Activated T-cell treated with anti-CD3 and anti-CD28 coated beads, Interleukin-2, amount 50 U/mL, for 4 hours (primary cell): ENCODE measurements around the gene AQP12B. TPM values are rescaled to one million over a fixed set of nuclear protein-coding genes. Genes with fewer than 3 reads are reported as not detected.

Source experiments
- total RNA-seq, 3 donors: library from RNA; stranded (reverse); gene quantifications; one replicate each; pipeline ENCODE4 v1.2.1, GENCODE V29; 2021

Gene AQP12B
- total RNA-seq, 3 donors from 2014 or later = not detected

Other genes with a start within 250 kb of the AQP12B start
- 1 to 10 TPM; 3.7 to 6.3 (median 5.9) TPM for gene GPC1, start 247.2 kb downstream of the AQP12B start, total RNA-seq
- 10 to 100 TPM; 15.7 to 17.2 (median 15.8) TPM for gene ANKMY1, start 124.9 kb downstream of the AQP12B start, total RNA-seq
- 1 to 10 TPM; 5.7 to 6.1 (median 5.9) TPM for gene DUSP28, start 122.5 kb downstream of the AQP12B start, total RNA-seq
- gene RNPEPL1, start 114.4 kb downstream of the AQP12B start, total RNA-seq = 10 to 100 TPM; 40.9 to 46.0 (median 42.9) TPM
- gene CAPN10, start 96.2 kb downstream of the AQP12B start, total RNA-seq = 10 to 100 TPM; 38.2 to 43.4 (median 41.1) TPM
- 1 to 10 TPM; 3.0 to 3.5 (median 3.3) TPM for gene GPR35, start 57.4 kb downstream of the AQP12B start, total RNA-seq
- not detected for gene AQP12A, start 9.0 kb upstream of the AQP12B start, total RNA-seq
- gene KIF1A, start 137.3 kb upstream of the AQP12B start, total RNA-seq = 1 to 10 TPM; 2.5 to 4.5 (median 3.1) TPM
- gene AGXT, start 185.9 kb upstream of the AQP12B start, total RNA-seq = under 1 TPM; 0.33 to 0.43 (median 0.34) TPM
- gene MAB21L4, start 213.3 kb upstream of the AQP12B start, total RNA-seq = not detected
- not detected for gene CROCC2, start 223.5 kb upstream of the AQP12B start, total RNA-seq